Astrocyte (in vitro differentiated cells and primary cell): ENCODE results near the gene STX16.

ENCODE experiments used
- CTCF ChIP-seq: IDR thresholded peaks from 2 replicates; pipeline ENCODE4 v1.5.1; 2011; ENCODE audit warnings: low read depth, mild to moderate bottlenecking, inconsistent platforms, low read length, moderate library complexity; ENCODE audit not compliant: insufficient read depth
- EZH2 ChIP-seq: IDR thresholded peaks from 2 replicates; pipeline ENCODE4 v1.6.1; 2012; ENCODE audit warnings: mild to moderate bottlenecking, low read length, inconsistent platforms; ENCODE audit not compliant: insufficient read depth

- peak; percentile 3 for TF ChIP-seq CTCF
- TF ChIP-seq EZH2, result no peak
These were observed 52.0 kb downstream of the STX16 start for GRCh38 chr20:58702859-58703648.
